Stimulated activated CD4-positive, alpha-beta T cell treated with anti-CD3 and anti-CD28 coated beads, Interleukin-4, amount 100 ng/mL, for 1 hour (primary cell): ENCODE results near the gene ZNF148.

Source experiments
- DNase-seq: peaks from one replicate; pipeline ENCODE4 v3.0.0-alpha.2; 2020

Gene ZNF148

GRCh38 chr3:125214738-125215137, 160.4 kb downstream of the ZNF148 start:
- DNase-seq, result no peak

GRCh38 chr3:125213946-125214542, 161.1 kb downstream of the ZNF148 start:
- no peak for DNase-seq

- no peak for DNase-seq
Observed at GRCh38 chr3:125213364-125213755, 161.8 kb downstream of the ZNF148 start.

- DNase-seq, result peak; percentile 10
Observed at GRCh38 chr3:125212509-125213363, 162.4 kb downstream of the ZNF148 start, which contains the start of gene SLC12A8. Gene SLC12A8 (minus strand): TSS chr3:125212748. CDS start chr3:125211349, 1,399 bp downstream.

- no peak for DNase-seq
Observed at GRCh38 chr3:125212091-125212508, 163.0 kb downstream of the ZNF148 start.

GRCh38 chr3:125211523-125212090, 163.5 kb downstream of the ZNF148 start:
- no peak for DNase-seq

- no peak for DNase-seq
Observed at GRCh38 chr3:125207949-125208568, 167.1 kb downstream of the ZNF148 start.

GRCh38 chr3:125207507-125207906, 167.6 kb downstream of the ZNF148 start:
- DNase-seq, result no peak

GRCh38 chr3:125206934-125207333, 168.2 kb downstream of the ZNF148 start:
- no peak for DNase-seq

- DNase-seq, result no peak
Observed at GRCh38 chr3:125203731-125204130, 171.4 kb downstream of the ZNF148 start.

GRCh38 chr3:125202197-125202596, 172.9 kb downstream of the ZNF148 start:
- no peak for DNase-seq

- no peak for DNase-seq
Observed at GRCh38 chr3:125200731-125201139, 174.4 kb downstream of the ZNF148 start.

GRCh38 chr3:125194849-125195601, 180.1 kb downstream of the ZNF148 start:
- no peak for DNase-seq

- DNase-seq, result no peak
Observed at GRCh38 chr3:125194061-125194848, 180.9 kb downstream of the ZNF148 start.

- no peak for DNase-seq
Observed at GRCh38 chr3:125192190-125193035, 182.7 kb downstream of the ZNF148 start.

GRCh38 chr3:125191730-125192129, 183.4 kb downstream of the ZNF148 start:
- DNase-seq, result no peak

- no peak for DNase-seq
Observed at GRCh38 chr3:125191256-125191655, 183.9 kb downstream of the ZNF148 start.

GRCh38 chr3:125190786-125191185, 184.3 kb downstream of the ZNF148 start:
- no peak for DNase-seq

- DNase-seq, result no peak
Observed at GRCh38 chr3:125189378-125190165, 185.6 kb downstream of the ZNF148 start.

GRCh38 chr3:125188955-125189354, 186.2 kb downstream of the ZNF148 start:
- DNase-seq, result no peak
